SU-DHL-6 (cell line): Measurements from ENCODE around the gene SPAG4.

Source experiments
- EZH2phosphoT487 ChIP-seq: fragments of 200-600 bp; sonication (generic), shearing (Covaris generic); conservative IDR thresholded peaks from 2 replicates; pipeline ENCODE4 v1.6.1; 2018; ENCODE audit warnings: mild to moderate bottlenecking, antibody characterized with exemption, low read length, moderate library complexity, mixed read lengths
- TF ChIP-seq, protein P1 (sequence below): fragments of 200-600 bp; sonication (generic); IDR thresholded peaks from one replicate; pipeline ENCODE4 v1.5.1; 2017; ENCODE audit warnings: antibody characterized with exemption, mild to moderate bottlenecking, low read length, moderate library complexity; ENCODE audit not compliant: insufficient read depth, poor library complexity, severe bottlenecking

DNA sequence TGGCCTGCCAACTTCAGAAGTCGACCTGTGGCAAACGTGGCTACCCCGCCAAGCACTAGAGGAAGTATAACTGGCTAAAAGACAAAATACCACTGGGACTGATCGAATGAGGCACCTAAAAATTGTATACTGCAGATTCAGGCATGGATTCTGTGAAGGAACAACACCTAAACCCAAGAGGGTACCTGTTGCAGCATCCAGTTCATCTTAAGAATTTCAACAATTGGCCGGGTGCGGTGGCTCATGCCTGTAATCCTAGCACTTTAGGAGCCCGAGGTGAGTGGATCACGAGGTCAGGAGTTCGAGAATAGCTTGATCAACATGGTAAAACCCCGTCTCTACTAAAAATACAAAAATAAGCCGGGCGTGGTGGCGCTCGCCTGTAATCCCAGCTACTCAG is 27.2 kb upstream of the SPAG4 start:
- TF ChIP-seq, protein P1, sequence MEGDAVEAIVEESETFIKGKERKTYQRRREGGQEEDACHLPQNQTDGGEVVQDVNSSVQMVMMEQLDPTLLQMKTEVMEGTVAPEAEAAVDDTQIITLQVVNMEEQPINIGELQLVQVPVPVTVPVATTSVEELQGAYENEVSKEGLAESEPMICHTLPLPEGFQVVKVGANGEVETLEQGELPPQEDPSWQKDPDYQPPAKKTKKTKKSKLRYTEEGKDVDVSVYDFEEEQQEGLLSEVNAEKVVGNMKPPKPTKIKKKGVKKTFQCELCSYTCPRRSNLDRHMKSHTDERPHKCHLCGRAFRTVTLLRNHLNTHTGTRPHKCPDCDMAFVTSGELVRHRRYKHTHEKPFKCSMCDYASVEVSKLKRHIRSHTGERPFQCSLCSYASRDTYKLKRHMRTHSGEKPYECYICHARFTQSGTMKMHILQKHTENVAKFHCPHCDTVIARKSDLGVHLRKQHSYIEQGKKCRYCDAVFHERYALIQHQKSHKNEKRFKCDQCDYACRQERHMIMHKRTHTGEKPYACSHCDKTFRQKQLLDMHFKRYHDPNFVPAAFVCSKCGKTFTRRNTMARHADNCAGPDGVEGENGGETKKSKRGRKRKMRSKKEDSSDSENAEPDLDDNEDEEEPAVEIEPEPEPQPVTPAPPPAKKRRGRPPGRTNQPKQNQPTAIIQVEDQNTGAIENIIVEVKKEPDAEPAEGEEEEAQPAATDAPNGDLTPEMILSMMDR: no peak
- no peak for TF ChIP-seq EZH2phosphoT487
